Superior temporal gyrus (tissue), 1 donor: ENCODE measurements around the gene INTS15.

Source experiments
- DNase-seq: peaks from one replicate; pipeline ENCODE4 v3.0.0-alpha.2; 2016; ENCODE audit errors: extremely low spot score

INTS15 gene

GRCh38 chr7:6589829-6590644, at the start of gene INTS15:
Gene INTS15, plus strand, starts transcription at chr7:6590021. Its CDS starts 263 bp downstream, at chr7:6590284.
- peak; percentile 74 for DNase-seq

- DNase-seq = no peak
Measured at GRCh38 chr7:6542368-6542767, 47.5 kb upstream of the INTS15 start.

GRCh38 chr7:6545398-6546126, 44.3 kb upstream of the INTS15 start:
- DNase-seq = no peak

- DNase-seq = no peak
Measured at GRCh38 chr7:6546498-6547251, 43.1 kb upstream of the INTS15 start.

GRCh38 chr7:6547400-6547799, 42.4 kb upstream of the INTS15 start:
- DNase-seq = no peak

GRCh38 chr7:6551016-6551511, 38.8 kb upstream of the INTS15 start, which contains the start of gene GRID2IP:
Gene GRID2IP, minus strand, starts transcription at chr7:6551461. Its CDS starts 25 bp downstream, at chr7:6551436.
- DNase-seq = no peak

GRCh38 chr7:6553448-6554044, 36.3 kb upstream of the INTS15 start:
- no peak for DNase-seq

GRCh38 chr7:6554848-6555247, 35.0 kb upstream of the INTS15 start:
- DNase-seq = no peak

GRCh38 chr7:6556196-6556595, 33.6 kb upstream of the INTS15 start:
- DNase-seq = no peak

GRCh38 chr7:6558837-6559236, 31.0 kb upstream of the INTS15 start:
- DNase-seq = no peak

- no peak for DNase-seq
Measured at GRCh38 chr7:6559896-6560295, 29.9 kb upstream of the INTS15 start.

GRCh38 chr7:6562106-6562505, 27.7 kb upstream of the INTS15 start:
- no peak for DNase-seq

- no peak for DNase-seq
Measured at GRCh38 chr7:6563936-6564770, 25.7 kb upstream of the INTS15 start.

GRCh38 chr7:6565655-6566054, 24.2 kb upstream of the INTS15 start:
- no peak for DNase-seq

GRCh38 chr7:6567886-6568285, 21.9 kb upstream of the INTS15 start:
- no peak for DNase-seq

- DNase-seq = no peak
Measured at GRCh38 chr7:6571160-6571779, 18.6 kb upstream of the INTS15 start.

GRCh38 chr7:6575281-6576023, 14.4 kb upstream of the INTS15 start:
- no peak for DNase-seq

GRCh38 chr7:6576024-6576866, 13.6 kb upstream of the INTS15 start:
- no peak for DNase-seq
